Esophagus squamous epithelium (tissue), 4 donors: ENCODE results near the gene ZNF524.
"Not testable (repeated sequence)": the region's sequence is repeated elsewhere in the genome, so short reads cannot be mapped to it uniquely, and the experiment has no call there.

ENCODE experiments used
- CTCF ChIP-seq, 6 experiments: fragments of 450-650 bp in 4 of 6; fragments of 200-600 bp in 2 of 6; sonication (generic) in 2 of 6; IDR thresholded peaks; one replicate each; pipeline ENCODE4 v1.5.1; 2016 to 2019; ENCODE audit warnings: antibody characterized with exemption in 6 of 6, mild to moderate bottlenecking in 4 of 6, moderate library complexity in 4 of 6
- POLR2A ChIP-seq, 4 donors: fragments of 450-650 bp; IDR thresholded peaks; one replicate each; pipeline ENCODE4 v1.6.1; 2017; ENCODE audit warnings: antibody characterized with exemption in 4 of 4, mild to moderate bottlenecking in 4 of 4, moderate library complexity in 3 of 4

DNA sequence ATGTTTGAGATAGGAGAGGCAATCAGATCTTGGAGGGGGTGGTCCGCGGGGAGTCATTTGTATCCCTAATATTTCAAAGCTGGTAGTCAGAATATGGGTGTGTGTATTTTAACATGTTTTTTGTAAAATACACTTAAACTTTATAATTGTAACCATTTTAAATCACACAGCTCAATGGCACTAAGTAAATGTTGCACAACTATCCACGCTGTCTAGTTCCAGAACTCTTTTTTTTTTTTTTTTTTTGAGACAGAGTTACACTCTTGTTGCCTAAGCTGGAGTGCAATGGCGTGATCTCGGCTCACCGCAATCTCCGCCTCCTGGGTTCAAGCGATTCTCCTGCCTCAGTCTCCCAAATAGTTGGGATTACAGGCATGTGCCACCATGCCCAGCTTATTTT, 16.2 kb upstream of the ZNF524 start:
- not testable (repeated sequence) for TF ChIP-seq POLR2A, CTCF (IDR thresholded peaks at IDR 0.05)
